ENCODE measurements around the gene GTF2H2C. TPM values are rescaled to one million over a fixed set of nuclear protein-coding genes. Genes with fewer than 3 reads are reported as not detected.
"Not testable (repeated sequence)": the region's sequence is repeated elsewhere in the genome, so short reads cannot be mapped to it uniquely, and the experiment has no call there.

The GTF2H2C gene
- 10 to 100 TPM; 11.8 to 17.2 (median 13.4) TPM for total RNA-seq
- long read RNA-seq, partial matches to known transcripts: 0 of 2 reads
- long read RNA-seq, other reads (novel, unspliced or antisense): 1 of 2 reads

DNA sequence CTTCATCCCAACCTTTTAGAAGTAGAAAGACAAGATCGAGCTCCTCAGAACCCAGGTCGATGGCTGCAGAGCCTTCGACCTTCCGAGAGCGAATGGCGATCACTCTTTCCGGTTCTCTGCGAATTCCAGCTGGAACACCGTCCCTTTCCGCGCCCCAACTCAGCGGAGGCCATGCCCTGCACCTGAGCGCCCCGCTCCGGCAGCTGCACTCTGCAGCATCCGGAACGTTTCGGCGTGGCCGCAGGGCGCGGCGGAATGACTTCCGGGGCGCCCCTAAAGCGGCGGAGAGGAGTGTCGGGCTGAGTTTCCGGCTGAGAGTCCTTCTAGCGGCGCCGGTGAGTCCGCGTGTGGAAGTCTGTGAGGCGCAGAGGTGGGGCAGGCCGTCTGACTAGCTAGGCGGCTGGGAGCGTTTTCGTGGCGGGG is at the start of gene GTF2H2C:
Gene GTF2H2C (plus strand): TSS at position 284 of the 423 bp plus-strand sequence. CDS start 4,942 bp downstream, outside the sequence.
- Histone ChIP-seq H3K4me3 (peak within 1 kb of the TSS; percentile 27 to 50 (median 29)), H3K27ac (peak within 1 kb of the TSS; percentile 43 to 69 (median 60))
- peak; percentile 72 to 86 (median 84) for DNase-seq
- peak in 3 of 4 donors; percentile 35 to 46 (median 36) for TF ChIP-seq CTCF (IDR thresholded peaks at IDR 0.05)
- 0% methylated on average over 3 of the region's 40 CpGs for WGBS (ENCODE audit: insufficient coverage, low coverage, low lambda C conversion rate, missing lambda C conversion rate)
- peak; percentile 94 to 99 (median 98) for ATAC-seq
- H3K36me3 ChIP-seq; H3K27me3 ChIP-seq; H3K4me1 ChIP-seq; H3K9me3 ChIP-seq; intact Hi-C loops (cut with DNase I): not testable (repeated sequence)

DNA sequence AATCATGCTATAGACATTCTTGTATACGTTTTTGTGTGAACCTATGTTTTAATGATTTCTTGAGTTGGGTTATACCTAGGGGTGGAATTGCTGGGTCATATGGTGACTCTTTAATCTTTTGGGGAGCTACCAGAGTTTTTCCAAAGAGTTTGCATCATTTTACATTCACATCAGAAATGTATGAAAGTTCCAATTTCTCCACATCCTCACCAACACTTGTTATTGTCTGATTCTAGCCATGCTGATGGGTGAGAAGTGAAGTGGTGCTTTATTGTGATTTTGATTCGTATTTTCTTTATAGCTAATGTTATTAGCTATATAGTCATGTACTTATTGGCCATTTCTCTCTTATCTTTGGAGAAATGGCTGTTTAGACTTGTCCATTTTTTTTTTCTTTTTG is 49.3 kb upstream of the GTF2H2C start:
- TF ChIP-seq CTCF (IDR thresholded peaks at IDR 0.05): no peak
- TF ChIP-seq POLR2A (IDR thresholded peaks at IDR 0.05): no peak
- Histone ChIP-seq H3K9me3 (no peaks in the 10 kb centered on the region), H3K36me3 (peaks cover 0 to 21% (median 0%) of the 10 kb centered on the region in 4 donors), H3K4me3 (no peak overlapping the region), H3K4me1 (peaks cover 0 to 22% (median 8%) of the 10 kb centered on the region in 4 donors), H3K27me3 (no peaks in the 10 kb centered on the region), H3K27ac (no peak overlapping the region)
- ATAC-seq (no peak), DNase-seq (no peak)
- WGBS (ENCODE audit: insufficient coverage, low coverage, low lambda C conversion rate, missing lambda C conversion rate): 96% methylated on average over 2 of the region's 2 CpGs
- intact Hi-C loops (cut with DNase I): no loop called here

GRCh38 chr5:69512740-69513260 is 47.2 kb upstream of the GTF2H2C start:
- no peak for DNase-seq
- no peak overlapping the region for H3K4me3 ChIP-seq
- ATAC-seq: peak in 1 of 4 donors; percentile 11
- 80% methylated on average over 1 of the region's 2 CpGs for WGBS (ENCODE audit: insufficient coverage, low coverage, low lambda C conversion rate, missing lambda C conversion rate)
- peak overlapping the region; percentile 31 to 48 (median 47) for H3K27ac ChIP-seq
- TF ChIP-seq POLR2A (IDR thresholded peaks at IDR 0.05): no peak
- TF ChIP-seq CTCF (IDR thresholded peaks at IDR 0.05): no peak
- H3K36me3 ChIP-seq: peaks cover 0 to 13% (median 0%) of the 10 kb centered on the region in 4 donors
- intact Hi-C loops (cut with DNase I): no loop called here
- no peaks in the 10 kb centered on the region for H3K27me3 ChIP-seq
- peaks cover 0 to 35% (median 10%) of the 10 kb centered on the region in 4 donors for H3K4me1 ChIP-seq
- no peaks in the 10 kb centered on the region for H3K9me3 ChIP-seq

DNA sequence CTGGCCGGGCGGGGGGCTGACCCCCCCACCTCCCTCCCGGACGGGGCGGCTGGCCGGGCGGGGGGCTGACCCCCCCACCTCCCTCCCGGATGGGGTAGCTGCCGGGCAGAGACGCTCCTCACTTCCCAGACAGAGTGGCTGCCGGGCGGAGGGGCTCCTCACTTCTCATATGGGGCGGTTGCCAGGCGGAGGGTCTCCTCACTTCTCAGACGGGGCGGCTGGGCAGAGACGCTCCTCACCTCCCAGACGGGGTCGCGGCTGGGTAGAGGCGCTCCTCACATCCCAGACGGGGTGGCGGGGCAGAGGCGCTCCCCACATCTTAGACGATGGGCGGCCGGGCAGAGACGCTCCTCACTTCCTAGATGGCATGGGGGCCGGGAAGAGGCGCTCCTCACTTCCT is 44.4 kb upstream of the GTF2H2C start:
- H3K27me3 ChIP-seq; H3K4me3 ChIP-seq; H3K36me3 ChIP-seq; H3K9me3 ChIP-seq; ATAC-seq; intact Hi-C loops (cut with DNase I); DNase-seq; H3K27ac ChIP-seq: not testable (repeated sequence)
- no CpG with 5 or more reads among the region's 30 CpGs for WGBS (ENCODE audit: insufficient coverage, low coverage, low lambda C conversion rate, missing lambda C conversion rate)
- peaks cover 0 to 62% (median 16%) of the 10 kb centered on the region in 4 donors for H3K4me1 ChIP-seq

DNA sequence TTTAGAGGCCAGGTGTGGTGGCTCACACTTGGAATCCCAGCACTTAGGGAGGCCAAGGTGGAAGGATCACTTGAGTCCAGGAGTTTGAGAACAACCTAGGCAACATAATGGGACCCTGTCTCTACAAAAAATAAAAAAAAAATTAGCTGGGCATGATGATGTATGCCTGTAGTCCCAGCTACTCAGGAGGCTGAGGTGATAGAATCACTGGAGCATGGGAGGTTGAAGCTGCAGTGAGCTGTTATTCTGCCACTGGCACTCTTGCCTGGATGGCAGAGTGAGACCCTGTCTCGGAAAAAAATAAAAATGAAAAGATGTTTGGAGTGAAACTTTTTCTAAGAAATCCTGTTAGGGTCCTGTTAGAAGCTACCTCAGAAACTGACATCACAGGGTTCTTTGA is 43.2 kb upstream of the GTF2H2C start:
- ATAC-seq (peak in 2 of 4 donors; percentile 2 to 7), DNase-seq (no peak)
- Histone ChIP-seq H3K27me3 (no peaks in the 10 kb centered on the region), H3K9me3 (no peaks in the 10 kb centered on the region), H3K36me3 (no peaks in the 10 kb centered on the region), H3K27ac (peak overlapping the region; percentile 66 to 99 (median 88)), H3K4me1 (peaks cover 0 to 62% (median 16%) of the 10 kb centered on the region in 4 donors), H3K4me3 (no peak overlapping the region)
- no peak for TF ChIP-seq POLR2A (IDR thresholded peaks at IDR 0.05)
- TF ChIP-seq CTCF (IDR thresholded peaks at IDR 0.05): no peak
- intact Hi-C loops (cut with DNase I): no loop called here
- 60% methylated on average over 1 of the region's 1 CpG for WGBS (ENCODE audit: insufficient coverage, low coverage, low lambda C conversion rate, missing lambda C conversion rate)
